ENCODE data around the gene ZSWIM7.
"Not testable (repeated sequence)": the region's sequence is repeated elsewhere in the genome, so short reads cannot be mapped to it uniquely, and the experiment has no call there.

ZSWIM7 gene

GRCh38 chr17:15998031-15998562, 1.4 kb downstream of the ZSWIM7 start:
- DNase-seq: no peak

GRCh38 chr17:15996322-15996721, 3.2 kb downstream of the ZSWIM7 start:
- DNase-seq: no peak

- DNase-seq: peak; percentile 63
Measured at GRCh38 chr17:15981646-15982580, 17.6 kb downstream of the ZSWIM7 start.

GRCh38 chr17:15981208-15981607, 18.3 kb downstream of the ZSWIM7 start:
- DNase-seq: no peak

- DNase-seq: not testable (repeated sequence)
Measured at GRCh38 chr17:15979013-15979412, 20.5 kb downstream of the ZSWIM7 start.

- no peak for DNase-seq
Measured at GRCh38 chr17:15978606-15979005, 20.9 kb downstream of the ZSWIM7 start.

GRCh38 chr17:15977894-15978293, 21.6 kb downstream of the ZSWIM7 start:
- no peak for DNase-seq

- DNase-seq: no peak
Measured at GRCh38 chr17:15973834-15974233, 25.7 kb downstream of the ZSWIM7 start.

GRCh38 chr17:15973016-15973415, 26.5 kb downstream of the ZSWIM7 start:
- DNase-seq: no peak

- DNase-seq: no peak
Measured at GRCh38 chr17:15972497-15972951, 27.0 kb downstream of the ZSWIM7 start.

- DNase-seq: no peak
Measured at GRCh38 chr17:15971882-15972281, 27.6 kb downstream of the ZSWIM7 start.

GRCh38 chr17:15971098-15971678, 28.3 kb downstream of the ZSWIM7 start:
- DNase-seq: no peak

GRCh38 chr17:15970500-15970899, 29.0 kb downstream of the ZSWIM7 start:
- no peak for DNase-seq

- no peak for DNase-seq
Measured at GRCh38 chr17:15969463-15969862, 30.0 kb downstream of the ZSWIM7 start.

- no peak for DNase-seq
Measured at GRCh38 chr17:15967706-15968399, 31.7 kb downstream of the ZSWIM7 start.

GRCh38 chr17:15966879-15967248, 32.6 kb downstream of the ZSWIM7 start:
- DNase-seq: no peak

- no peak for DNase-seq
Measured at GRCh38 chr17:15966183-15966878, 33.2 kb downstream of the ZSWIM7 start.

GRCh38 chr17:15965528-15965927, 34.0 kb downstream of the ZSWIM7 start:
- no peak for DNase-seq

GRCh38 chr17:15963670-15964110, 35.8 kb downstream of the ZSWIM7 start:
- peak; percentile 64 for DNase-seq

GRCh38 chr17:15958484-15958854, 41.0 kb downstream of the ZSWIM7 start:
- DNase-seq: no peak

GRCh38 chr17:15957608-15958307, 41.7 kb downstream of the ZSWIM7 start:
- DNase-seq: no peak

- no peak for DNase-seq
Measured at GRCh38 chr17:15957206-15957605, 42.3 kb downstream of the ZSWIM7 start.
